A673 (cell line): ENCODE measurements around the gene DYNC1LI1. TPM values are rescaled to one million over a fixed set of nuclear protein-coding genes. Genes with fewer than 3 reads are reported as not detected.

Experiments used
- BruUV-seq: library from RNA; stranded (reverse); fragments of 400-500 nt; replicated peaks from 2 replicates; lab custom pipeline; 2021; lab: Mats Ljungman, UMichigan
- CTCF ChIA-PET: fragments of 300-600 bp; sonication (Branson Sonifier 250); formaldehyde crosslinking; loops from one replicate; lab custom pipeline; 2022; ENCODE audit warnings: antibody characterized with exemption; lab: Charles Lee
- POLR2A ChIA-PET: fragments of 300-600 bp; sonication (Branson Sonifier 250); formaldehyde crosslinking; loops from one replicate; lab custom pipeline; 2022; ENCODE audit warnings: antibody characterized with exemption; ENCODE audit not compliant: low non-redundant PET; lab: Charles Lee
- DNase-seq: peaks from one replicate; pipeline ENCODE4 v3.0.0-alpha.2; 2015; ENCODE audit warnings: low spot score
- H3K27ac ChIP-seq: fragments of 200-600 bp; sonication (generic); 2 replicates; pipeline ENCODE4 v1.5.1; 2016; ENCODE audit warnings: mixed run types, low read depth, mild to moderate bottlenecking, mixed read lengths, antibody characterized with exemption, low read length; ENCODE audit not compliant: poor library complexity, severe bottlenecking
- H3K27me3 ChIP-seq: fragments of 200-600 bp; sonication (generic); replicated peaks from 2 replicates; pipeline ENCODE4 v1.6.1; 2017; ENCODE audit warnings: mixed run types, low read depth, mild to moderate bottlenecking, mixed read lengths, antibody characterized with exemption, low read length; ENCODE audit not compliant: insufficient read depth, poor library complexity
- H3K36me3 ChIP-seq: fragments of 200-600 bp; sonication (generic); 2 replicates; pipeline ENCODE4 v1.6.1; 2016; ENCODE audit warnings: mixed run types, mild to moderate bottlenecking, mixed read lengths, antibody characterized with exemption, low read length; ENCODE audit not compliant: insufficient read depth, poor library complexity, severe bottlenecking
- H3K4me1 ChIP-seq: fragments of 200-600 bp; sonication (generic); 2 replicates; pipeline ENCODE4 v1.6.1; 2017; ENCODE audit warnings: mixed run types, mild to moderate bottlenecking, mixed read lengths, antibody characterized with exemption, low read length; ENCODE audit not compliant: insufficient read depth, poor library complexity, severe bottlenecking
- H3K4me3 ChIP-seq: fragments of 200-600 bp; sonication (generic); 2 replicates; pipeline ENCODE4 v1.5.1; 2016; ENCODE audit warnings: low read depth, mixed run types, mild to moderate bottlenecking, mixed read lengths, low read length; ENCODE audit not compliant: poor library complexity, severe bottlenecking
- H3K9me3 ChIP-seq: fragments of 200-600 bp; sonication (generic); 2 replicates; pipeline ENCODE4 v1.6.1; 2016; ENCODE audit warnings: mixed run types, low read depth, mild to moderate bottlenecking, mixed read lengths, antibody characterized with exemption, low read length; ENCODE audit not compliant: poor library complexity, severe bottlenecking
- EZH2 ChIP-seq: fragments of 200-600 bp; sonication (generic); IDR thresholded peaks from 2 replicates; pipeline ENCODE4 v1.6.1; 2017; ENCODE audit warnings: borderline replicate concordance, low read depth, mild to moderate bottlenecking, mixed read lengths, antibody characterized with exemption, low read length; ENCODE audit not compliant: poor library complexity, severe bottlenecking
- intact Hi-C: fragments of 100-400 bp; cut with micrococcal nuclease; formaldehyde crosslinking; loops from one replicate; pipeline ENCODE4 v1.10.0; 2022; ENCODE audit not compliant: unreplicated experiment
- microRNA-seq: library from miRNA; unstranded; fragments of <30 nt; microRNA quantifications from one replicate; pipeline ENCODE4 v1.2.0, GENCODE V29; 2021
- total RNA-seq: library from RNA; stranded (reverse); gene quantifications from 2 replicates; pipeline ENCODE4 v1.2.3, GENCODE V29; 2021
- TF ChIP-seq, protein P1 (sequence below): fragments of 300-800, 200-600 bp; sonication (generic); conservative IDR thresholded peaks from 2 replicates; pipeline ENCODE4 v1.5.1; 2017; ENCODE audit warnings: low read depth, mild to moderate bottlenecking, antibody characterized with exemption, low read length, moderate library complexity, mixed read lengths

The DYNC1LI1 gene
- total RNA-seq, 1 experiment from 2014 or later = 73.1 TPM

DNA sequence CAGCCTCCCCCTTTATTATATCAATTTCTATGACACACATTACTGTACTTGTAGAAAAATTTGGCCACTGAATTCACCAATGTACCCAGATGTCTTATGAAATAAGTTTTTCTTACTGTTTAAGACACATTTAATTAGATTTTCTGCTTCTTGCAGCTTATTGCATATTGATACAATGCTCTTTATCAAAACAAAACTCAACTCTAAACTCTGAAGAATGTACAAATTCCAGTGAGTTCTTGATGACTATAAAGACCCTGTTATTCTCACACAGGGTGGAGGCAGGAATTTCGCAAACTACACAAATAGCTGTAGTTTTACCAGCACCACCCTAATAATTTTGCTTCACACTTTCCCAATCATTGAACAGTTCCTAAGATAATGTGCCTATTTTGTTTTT lies 90.1 kb downstream of the DYNC1LI1 start:
- Histone ChIP-seq H3K27me3 (no peaks in the 10 kb centered on the region), H3K9me3 (no peaks in the 10 kb centered on the region), H3K4me1 (no peaks in the 10 kb centered on the region), H3K27ac (no peak overlapping the region), H3K4me3 (no peak overlapping the region), H3K36me3 (no peaks in the 10 kb centered on the region)
- DNase-seq = no peak
- CTCF ChIA-PET = no interaction called here
- intact Hi-C loops = no loop called here
- TF ChIP-seq, protein P1, sequence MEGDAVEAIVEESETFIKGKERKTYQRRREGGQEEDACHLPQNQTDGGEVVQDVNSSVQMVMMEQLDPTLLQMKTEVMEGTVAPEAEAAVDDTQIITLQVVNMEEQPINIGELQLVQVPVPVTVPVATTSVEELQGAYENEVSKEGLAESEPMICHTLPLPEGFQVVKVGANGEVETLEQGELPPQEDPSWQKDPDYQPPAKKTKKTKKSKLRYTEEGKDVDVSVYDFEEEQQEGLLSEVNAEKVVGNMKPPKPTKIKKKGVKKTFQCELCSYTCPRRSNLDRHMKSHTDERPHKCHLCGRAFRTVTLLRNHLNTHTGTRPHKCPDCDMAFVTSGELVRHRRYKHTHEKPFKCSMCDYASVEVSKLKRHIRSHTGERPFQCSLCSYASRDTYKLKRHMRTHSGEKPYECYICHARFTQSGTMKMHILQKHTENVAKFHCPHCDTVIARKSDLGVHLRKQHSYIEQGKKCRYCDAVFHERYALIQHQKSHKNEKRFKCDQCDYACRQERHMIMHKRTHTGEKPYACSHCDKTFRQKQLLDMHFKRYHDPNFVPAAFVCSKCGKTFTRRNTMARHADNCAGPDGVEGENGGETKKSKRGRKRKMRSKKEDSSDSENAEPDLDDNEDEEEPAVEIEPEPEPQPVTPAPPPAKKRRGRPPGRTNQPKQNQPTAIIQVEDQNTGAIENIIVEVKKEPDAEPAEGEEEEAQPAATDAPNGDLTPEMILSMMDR = no peak
- no peak for TF ChIP-seq EZH2
- POLR2A ChIA-PET = no interaction called here
- no TSS peak for BruUV-seq

Small RNA genes lying within 50 kb of the gene (microRNA-seq; reads per million reads assigned to microRNA genes)
- gene MIR548AY = not detected

Other genes with a start within 250 kb of the DYNC1LI1 start
- 0.79 TPM in 1 of 2 replicates, not detected in the other for gene CMTM7, start 179.0 kb downstream of the DYNC1LI1 start, total RNA-seq
- gene CMTM6, start 68.0 kb downstream of the DYNC1LI1 start, total RNA-seq = 30.5 and 32.3 TPM in 2 replicates
- gene CNOT10, start 114.3 kb upstream of the DYNC1LI1 start, total RNA-seq = 47.8 and 56.4 TPM in 2 replicates
- gene TRIM71, start 247.1 kb upstream of the DYNC1LI1 start, total RNA-seq = 0.30 and 0.39 TPM in 2 replicates